MM.1S (cell line): ENCODE data around the gene ABCC9.

Experiments used
- DNase-seq: peaks from one replicate; pipeline ENCODE4 v3.0.0-alpha.2; 2015
- H2AFZ ChIP-seq: fragments of 300-600 bp; sonication (generic); 2 replicates; pipeline ENCODE4 v1.6.0; 2016; ENCODE audit warnings: antibody characterized with exemption, low read length
- H3F3A ChIP-seq: fragments of 300-600 bp; sonication (generic); 2 replicates; pipeline ENCODE4 v1.6.1; 2016; ENCODE audit warnings: mild to moderate bottlenecking, antibody characterized with exemption, low read length, moderate library complexity, mixed read lengths; ENCODE audit not compliant: insufficient read depth
- H3K27ac ChIP-seq: fragments of 300-600 bp; sonication (generic); 2 replicates; pipeline ENCODE4 v1.5.1; 2016; ENCODE audit warnings: mild to moderate bottlenecking, low read length
- H3K27me3 ChIP-seq: fragments of 300-600 bp; sonication (generic); replicated peaks from 2 replicates; pipeline ENCODE4 v1.6.0; 2016; ENCODE audit warnings: low read length; ENCODE audit not compliant: insufficient read depth
- H3K36me3 ChIP-seq: fragments of 300-600 bp; sonication (generic); replicated peaks from 2 replicates; pipeline ENCODE4 v1.6.1; 2016; ENCODE audit warnings: mild to moderate bottlenecking, low read length, mixed read lengths; ENCODE audit not compliant: insufficient read depth
- H3K4me1 ChIP-seq: fragments of 300-600 bp; sonication (generic); 2 replicates; pipeline ENCODE4 v1.6.1; 2016; ENCODE audit warnings: low read length, mixed read lengths
- H3K4me2 ChIP-seq: fragments of 300-600 bp; sonication (generic); 2 replicates; pipeline ENCODE4 v1.6.0; 2016; ENCODE audit warnings: low read depth, low read length
- H3K4me3 ChIP-seq: fragments of 300-600 bp; sonication (generic); 2 replicates; pipeline ENCODE4 v1.5.1; 2016; ENCODE audit warnings: low read length, mixed read lengths
- H3K79me2 ChIP-seq: fragments of 300-600 bp; sonication (generic); 2 replicates; pipeline ENCODE4 v1.6.1; 2016; ENCODE audit warnings: mixed run types, low read length, mixed read lengths
- H3K9ac ChIP-seq: fragments of 300-600 bp; sonication (generic); 2 replicates; pipeline ENCODE4 v1.6.1; 2016; ENCODE audit warnings: low read length, mixed read lengths
- H3K9me2 ChIP-seq: fragments of 300-600 bp; sonication (generic); replicated peaks from 2 replicates; pipeline ENCODE4 v1.6.1; 2016; ENCODE audit warnings: mild to moderate bottlenecking, low read length, mixed read lengths; ENCODE audit not compliant: insufficient read depth
- H3K9me3 ChIP-seq: fragments of 300-600 bp; sonication (generic); replicated peaks from 2 replicates; pipeline ENCODE4 v1.6.1; 2016; ENCODE audit warnings: mild to moderate bottlenecking, low read length, mixed read lengths; ENCODE audit not compliant: insufficient read depth
- H4K20me1 ChIP-seq: fragments of 300-600 bp; sonication (generic); 2 replicates; pipeline ENCODE4 v1.6.1; 2016; ENCODE audit warnings: mild to moderate bottlenecking, low read length, moderate library complexity, mixed read lengths; ENCODE audit not compliant: insufficient read depth
- CTCF ChIP-seq: fragments of 300-600 bp; sonication (generic); IDR thresholded peaks from 2 replicates; pipeline ENCODE4 v1.5.1; 2016; ENCODE audit warnings: antibody characterized with exemption, low read length, mixed read lengths
- EZH2 ChIP-seq: fragments of 300-600 bp; sonication (generic); optimal IDR thresholded peaks from 2 replicates; pipeline ENCODE3; 2017; ENCODE audit warnings: low read depth, mild to moderate bottlenecking, antibody characterized with exemption, low read length, mixed read lengths
- EZH2phosphoT487 ChIP-seq: fragments of 300-600 bp; sonication (generic); IDR thresholded peaks from 2 replicates; pipeline ENCODE4 v1.6.1; 2018; ENCODE audit warnings: antibody characterized with exemption, low read length

ABCC9 gene

GRCh38 chr12:21837847-21838246, 103.4 kb downstream of the ABCC9 start:
- Histone ChIP-seq H3K4me1 (no peaks in the 10 kb centered on the region), H3K9ac (no peak overlapping the region), H3K4me2 (no peak overlapping the region), H3K27me3 (no peaks in the 10 kb centered on the region), H3K27ac (no peak overlapping the region), H4K20me1 (no peaks in the 10 kb centered on the region), H3K36me3 (no peaks in the 10 kb centered on the region), H3K9me3 (no peaks in the 10 kb centered on the region), H3K9me2 (no peaks in the 10 kb centered on the region), H3K79me2 (no peaks in the 10 kb centered on the region), H3F3A (no peaks in the 10 kb centered on the region), H3K4me3 (no peak overlapping the region), H2AFZ (no peak overlapping the region)
- no peak for DNase-seq
- TF ChIP-seq EZH2, result no peak
- TF ChIP-seq EZH2phosphoT487, result no peak
- TF ChIP-seq CTCF, result no peak

GRCh38 chr12:21831791-21832344, 109.4 kb downstream of the ABCC9 start:
- H3K9ac ChIP-seq, result no peak overlapping the region

GRCh38 chr12:21828779-21829178, 112.4 kb downstream of the ABCC9 start:
- Histone ChIP-seq H3K4me3 (no peak overlapping the region), H3K4me1 (no peaks in the 10 kb centered on the region), H3K36me3 (no peaks in the 10 kb centered on the region), H4K20me1 (no peaks in the 10 kb centered on the region), H3F3A (no peaks in the 10 kb centered on the region), H3K4me2 (no peak overlapping the region), H3K9me3 (no peaks in the 10 kb centered on the region), H3K9me2 (no peaks in the 10 kb centered on the region), H3K27ac (no peak overlapping the region), H3K79me2 (no peaks in the 10 kb centered on the region), H3K9ac (no peak overlapping the region), H2AFZ (no peak overlapping the region), H3K27me3 (no peaks in the 10 kb centered on the region)
- TF ChIP-seq EZH2 (no peak), EZH2phosphoT487 (no peak), CTCF (no peak)
- no peak for DNase-seq

More at GRCh38 chr12:21831791-21832344, 109.4 kb downstream of the ABCC9 start:
- no peak overlapping the region for H3K4me2 ChIP-seq
- H3K4me1 ChIP-seq, result no peaks in the 10 kb centered on the region
- no peaks in the 10 kb centered on the region for H3K27me3 ChIP-seq
- H3K4me3 ChIP-seq, result no peak overlapping the region
- no peaks in the 10 kb centered on the region for H4K20me1 ChIP-seq
- no peak overlapping the region for H3K27ac ChIP-seq
- no peak overlapping the region for H2AFZ ChIP-seq
- TF ChIP-seq EZH2phosphoT487, result no peak
- TF ChIP-seq EZH2, result no peak
- no peak for TF ChIP-seq CTCF
- H3K36me3 ChIP-seq, result no peaks in the 10 kb centered on the region
- no peak for DNase-seq
- no peaks in the 10 kb centered on the region for H3K9me2 ChIP-seq
- H3K79me2 ChIP-seq, result no peaks in the 10 kb centered on the region
- H3K9me3 ChIP-seq, result no peaks in the 10 kb centered on the region
- no peaks in the 10 kb centered on the region for H3F3A ChIP-seq
